Astrocyte (in vitro differentiated cells and primary cell): ENCODE measurements around the gene RANBP1. TPM values are rescaled to one million over a fixed set of nuclear protein-coding genes. Genes with fewer than 3 reads are reported as not detected.
A peak's percentile ranks its signal among the peaks of the same experiment; 100 is the strongest.

Experiments used
- DNase-seq: peaks from one replicate; pipeline ENCODE4 v3.0.0-alpha.2; 2010; ENCODE audit warnings: low read depth
- FAIRE-seq: peaks from 2 replicates; lab custom pipeline; 2011; peaks lifted over from hg19 to GRCh38; lab: Jason Lieb, UNC
- H2AFZ ChIP-seq: 2 replicates; pipeline ENCODE4 v1.6.0; 2012; ENCODE audit warnings: low read depth, low read length, inconsistent platforms
- H3K27ac ChIP-seq: 2 replicates; pipeline ENCODE4 v1.5.1; 2011; ENCODE audit warnings: low read depth, low read length, inconsistent platforms
- H3K27me3 ChIP-seq: 2 replicates; pipeline ENCODE4 v1.6.0; 2011; ENCODE audit warnings: low read length, inconsistent platforms; ENCODE audit not compliant: insufficient read depth
- H3K36me3 ChIP-seq: 2 replicates; pipeline ENCODE4 v1.5.1; 2011; ENCODE audit warnings: low read length, inconsistent platforms; ENCODE audit not compliant: insufficient read depth
- H3K4me1 ChIP-seq: 2 replicates; pipeline ENCODE4 v1.5.1; 2011; ENCODE audit warnings: low read length, inconsistent platforms; ENCODE audit not compliant: insufficient read depth
- H3K4me2 ChIP-seq: 2 replicates; pipeline ENCODE4 v1.6.0; 2012; ENCODE audit warnings: low read length, inconsistent platforms
- H3K4me3 ChIP-seq: 2 replicates; pipeline ENCODE4 v1.5.1; 2011; ENCODE audit warnings: low read depth, mild to moderate bottlenecking, low read length, inconsistent platforms; ENCODE audit not compliant: insufficient read depth
- H3K79me2 ChIP-seq: 2 replicates; pipeline ENCODE4 v1.6.0; 2012; ENCODE audit warnings: mild to moderate bottlenecking, low read length, inconsistent platforms; ENCODE audit not compliant: insufficient read depth
- H3K9ac ChIP-seq: 2 replicates; pipeline ENCODE4 v1.6.0; 2012; ENCODE audit warnings: mild to moderate bottlenecking, low read length, inconsistent platforms
- H3K9me3 ChIP-seq: 2 replicates; pipeline ENCODE4 v1.5.1; 2012; ENCODE audit warnings: low read depth, mild to moderate bottlenecking, low read length, inconsistent platforms; ENCODE audit not compliant: insufficient read depth
- H4K20me1 ChIP-seq: 2 replicates; pipeline ENCODE4 v1.6.0; 2012; ENCODE audit warnings: low read length, inconsistent platforms; ENCODE audit not compliant: insufficient read depth
- H3K27ac Mint-ChIP-seq: one replicate; pipeline ENCODE4 v1.8.0; 2021; ENCODE audit warnings: mild to moderate bottlenecking, mixed read lengths; ENCODE audit not compliant: unreplicated experiment
- H3K27me3 Mint-ChIP-seq: one replicate; pipeline ENCODE4 v1.8.0; 2021; ENCODE audit warnings: low read depth, mixed read lengths; ENCODE audit not compliant: unreplicated experiment
- H3K36me3 Mint-ChIP-seq: one replicate; pipeline ENCODE4 v1.8.0; 2021; ENCODE audit warnings: low read depth, mixed read lengths; ENCODE audit not compliant: unreplicated experiment
- H3K4me1 Mint-ChIP-seq: one replicate; pipeline ENCODE4 v1.8.0; 2021; ENCODE audit warnings: low read depth, mixed read lengths; ENCODE audit not compliant: unreplicated experiment
- H3K4me3 Mint-ChIP-seq: one replicate; pipeline ENCODE4 v1.8.0; 2021; ENCODE audit warnings: mild to moderate bottlenecking, moderate library complexity, mixed read lengths; ENCODE audit not compliant: unreplicated experiment
- H3K9me3 Mint-ChIP-seq: one replicate; pipeline ENCODE4 v1.8.0; 2021; ENCODE audit warnings: mild to moderate bottlenecking, mixed read lengths; ENCODE audit not compliant: unreplicated experiment
- EZH2 ChIP-seq: IDR thresholded peaks from 2 replicates; pipeline ENCODE4 v1.6.1; 2012; ENCODE audit warnings: mild to moderate bottlenecking, low read length, inconsistent platforms; ENCODE audit not compliant: insufficient read depth
- total RNA-seq: library from RNA; stranded (reverse); gene quantifications from 2 replicates; pipeline ENCODE4 v1.2.1, GENCODE V29; 2021
- TF ChIP-seq, protein P1 (sequence below): IDR thresholded peaks from 2 replicates; pipeline ENCODE4 v1.5.1; 2011; ENCODE audit warnings: low read depth, mild to moderate bottlenecking, inconsistent platforms, low read length, moderate library complexity; ENCODE audit not compliant: insufficient read depth

Gene RANBP1
- total RNA-seq, 1 donor from 2014 or later: 164 TPM

- Histone ChIP-seq H3K9ac (no peak overlapping the region), H3K4me3 (no peak overlapping the region), H3K27ac (no peak overlapping the region), H3K36me3 (no peaks in the 10 kb centered on the region), H3K4me1 (no peaks in the 10 kb centered on the region), H4K20me1 (no peaks in the 10 kb centered on the region), H3K9me3 (no peaks in the 10 kb centered on the region), H3K4me2 (no peak overlapping the region), H3K27me3 (no peaks in the 10 kb centered on the region), H2AFZ (no peak overlapping the region), H3K79me2 (no peaks in the 10 kb centered on the region)
- Mint-ChIP-seq H3K4me1 (no peaks in the 10 kb centered on the region), H3K4me3 (no peak overlapping the region), H3K27me3 (peaks cover 30% of the 10 kb centered on the region), H3K36me3 (no peaks in the 10 kb centered on the region), H3K27ac (no peak overlapping the region), H3K9me3 (no peaks in the 10 kb centered on the region)
- no peak for FAIRE-seq
- TF ChIP-seq, protein P1, sequence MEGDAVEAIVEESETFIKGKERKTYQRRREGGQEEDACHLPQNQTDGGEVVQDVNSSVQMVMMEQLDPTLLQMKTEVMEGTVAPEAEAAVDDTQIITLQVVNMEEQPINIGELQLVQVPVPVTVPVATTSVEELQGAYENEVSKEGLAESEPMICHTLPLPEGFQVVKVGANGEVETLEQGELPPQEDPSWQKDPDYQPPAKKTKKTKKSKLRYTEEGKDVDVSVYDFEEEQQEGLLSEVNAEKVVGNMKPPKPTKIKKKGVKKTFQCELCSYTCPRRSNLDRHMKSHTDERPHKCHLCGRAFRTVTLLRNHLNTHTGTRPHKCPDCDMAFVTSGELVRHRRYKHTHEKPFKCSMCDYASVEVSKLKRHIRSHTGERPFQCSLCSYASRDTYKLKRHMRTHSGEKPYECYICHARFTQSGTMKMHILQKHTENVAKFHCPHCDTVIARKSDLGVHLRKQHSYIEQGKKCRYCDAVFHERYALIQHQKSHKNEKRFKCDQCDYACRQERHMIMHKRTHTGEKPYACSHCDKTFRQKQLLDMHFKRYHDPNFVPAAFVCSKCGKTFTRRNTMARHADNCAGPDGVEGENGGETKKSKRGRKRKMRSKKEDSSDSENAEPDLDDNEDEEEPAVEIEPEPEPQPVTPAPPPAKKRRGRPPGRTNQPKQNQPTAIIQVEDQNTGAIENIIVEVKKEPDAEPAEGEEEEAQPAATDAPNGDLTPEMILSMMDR: no peak
- TF ChIP-seq EZH2: no peak
- DNase-seq: no peak
Observed at GRCh38 chr22:20173772-20174171, 57.9 kb downstream of the RANBP1 start.

- no peak overlapping the region for H3K4me3 ChIP-seq
- Mint-ChIP-seq H3K27me3 (peaks cover 31% of the 10 kb centered on the region), H3K36me3 (no peaks in the 10 kb centered on the region), H3K4me3 (no peak overlapping the region), H3K9me3 (no peaks in the 10 kb centered on the region), H3K27ac (no peak overlapping the region), H3K4me1 (no peaks in the 10 kb centered on the region)
- no peaks in the 10 kb centered on the region for H3K27me3 ChIP-seq
- no peaks in the 10 kb centered on the region for H3K9me3 ChIP-seq
- H3K27ac ChIP-seq: no peak overlapping the region
- no peak overlapping the region for H3K4me2 ChIP-seq
- H3K4me1 ChIP-seq: no peaks in the 10 kb centered on the region
- no peak overlapping the region for H2AFZ ChIP-seq
- H3K79me2 ChIP-seq: no peaks in the 10 kb centered on the region
- H3K9ac ChIP-seq: no peak overlapping the region
- FAIRE-seq (no peak), DNase-seq (no peak)
- no peaks in the 10 kb centered on the region for H3K36me3 ChIP-seq
- no peaks in the 10 kb centered on the region for H4K20me1 ChIP-seq
- TF ChIP-seq, protein P1: no peak
- no peak for TF ChIP-seq EZH2
Observed at GRCh38 chr22:20174785-20175596, 59.1 kb downstream of the RANBP1 start.

- H3K4me2 ChIP-seq: no peak overlapping the region
- Mint-ChIP-seq H3K27me3 (peaks cover 27% of the 10 kb centered on the region), H3K4me3 (no peak overlapping the region), H3K27ac (no peak overlapping the region), H3K4me1 (no peaks in the 10 kb centered on the region), H3K9me3 (no peaks in the 10 kb centered on the region), H3K36me3 (no peaks in the 10 kb centered on the region)
- no peaks in the 10 kb centered on the region for H3K36me3 ChIP-seq
- H4K20me1 ChIP-seq: no peaks in the 10 kb centered on the region
- TF ChIP-seq EZH2: no peak
- TF ChIP-seq, protein P1: no peak
- FAIRE-seq: no peak
- H3K9me3 ChIP-seq: no peaks in the 10 kb centered on the region
- no peak overlapping the region for H2AFZ ChIP-seq
- no peaks in the 10 kb centered on the region for H3K79me2 ChIP-seq
- DNase-seq: peak; percentile 4
- no peak overlapping the region for H3K4me3 ChIP-seq
- no peak overlapping the region for H3K9ac ChIP-seq
- H3K4me1 ChIP-seq: no peaks in the 10 kb centered on the region
- no peaks in the 10 kb centered on the region for H3K27me3 ChIP-seq
- no peak overlapping the region for H3K27ac ChIP-seq
Observed at GRCh38 chr22:20175597-20175900, 59.6 kb downstream of the RANBP1 start.
